Renal cortex interstitium (tissue), 15 donors: Measurements from ENCODE around the gene TMEM126A. TPM values are rescaled to one million over a fixed set of nuclear protein-coding genes. Genes with fewer than 3 reads are reported as not detected.
"Not testable (repeated sequence)": the region's sequence is repeated elsewhere in the genome, so short reads cannot be mapped to it uniquely, and the experiment has no call there.

Experiments
- DNase-seq, 11 donors: peaks; one replicate each; pipeline ENCODE4 v3.0.0-alpha.2; 2013; ENCODE audit warnings: low read depth in 9 of 11, low spot score in 4 of 11; ENCODE audit errors: extremely low read depth in 1 of 11
- long read RNA-seq, 16 experiments: transcript quantifications; one replicate each; lab custom pipeline, GENCODE V29; 2026
- polyA plus RNA-seq, 3 donors: library from polyadenylated mRNA; unstranded; fragments of 120-200 nt; gene quantifications; one replicate each; pipeline ENCODE4 v1.2.1, GENCODE V29; 2013; ENCODE audit not compliant: insufficient read length in 3 of 3

The TMEM126A gene
- 10 to 100 TPM; 31.3 to 39.3 (median 33.3) TPM for polyA plus RNA-seq
- long read RNA-seq, donor 1, transcript TMEM126A-201 (5 exons, 739 nt): major isoform, 10 of 11 reads
- long read RNA-seq, donor 1, partial matches to known transcripts: 0 of 11 reads
- long read RNA-seq, donor 1, other reads (novel, unspliced or antisense): 0 of 11 reads
- long read RNA-seq, donor 2, transcript TMEM126A-201 (5 exons, 739 nt): major isoform, 8 of 9 reads
- long read RNA-seq, donor 2, partial matches to known transcripts: 0 of 9 reads
- long read RNA-seq, donor 2, other reads (novel, unspliced or antisense): 0 of 9 reads
- long read RNA-seq, donor 3, transcript TMEM126A-201 (5 exons, 739 nt): major isoform, 19 of 24 reads
- long read RNA-seq, donor 3, partial matches to known transcripts: 5 of 24 reads
- long read RNA-seq, donor 3, other reads (novel, unspliced or antisense): 0 of 24 reads
- long read RNA-seq, donor 4, transcript TMEM126A-201 (5 exons, 739 nt): major isoform, 8 of 9 reads
- long read RNA-seq, donor 4, partial matches to known transcripts: 0 of 9 reads
- long read RNA-seq, donor 4, other reads (novel, unspliced or antisense): 0 of 9 reads
- long read RNA-seq, donor 5: 0 reads
- long read RNA-seq, donor 6, transcript TMEM126A-201 (5 exons, 739 nt): major isoform, 14 of 81 reads
- long read RNA-seq, donor 6, partial matches to known transcripts: 55 of 81 reads
- long read RNA-seq, donor 6, other reads (novel, unspliced or antisense): 12 of 81 reads
- long read RNA-seq, donor 7, transcript TMEM126A-201 (5 exons, 739 nt): major isoform, 18 of 25 reads
- long read RNA-seq, donor 7, partial matches to known transcripts: 6 of 25 reads
- long read RNA-seq, donor 7, other reads (novel, unspliced or antisense): 0 of 25 reads
- long read RNA-seq, donor 8, transcript TMEM126A-201 (5 exons, 739 nt): major isoform, 23 of 25 reads
- long read RNA-seq, donor 8, partial matches to known transcripts: 0 of 25 reads
- long read RNA-seq, donor 8, other reads (novel, unspliced or antisense): 0 of 25 reads
- long read RNA-seq, donor 9, transcript TMEM126A-201 (5 exons, 739 nt): major isoform, 6 of 13 reads
- long read RNA-seq, donor 9, partial matches to known transcripts: 5 of 13 reads
- long read RNA-seq, donor 9, other reads (novel, unspliced or antisense): 0 of 13 reads
- long read RNA-seq, donor 10, transcript TMEM126A-201 (5 exons, 739 nt): major isoform, 16 of 17 reads
- long read RNA-seq, donor 10, partial matches to known transcripts: 0 of 17 reads
- long read RNA-seq, donor 10, other reads (novel, unspliced or antisense): 0 of 17 reads
- long read RNA-seq, donor 11, transcript TMEM126A-201 (5 exons, 739 nt): major isoform, 6 of 6 reads
- long read RNA-seq, donor 11, partial matches to known transcripts: 0 of 6 reads
- long read RNA-seq, donor 11, other reads (novel, unspliced or antisense): 0 of 6 reads
- long read RNA-seq, donor 12, partial matches to known transcripts: 0 of 4 reads
- long read RNA-seq, donor 12, other reads (novel, unspliced or antisense): 0 of 4 reads
- long read RNA-seq, donor 13: 0 reads
- long read RNA-seq, donor 14, transcript TMEM126A-201 (5 exons, 739 nt): major isoform, 22 of 26 reads
- long read RNA-seq, donor 14, partial matches to known transcripts: 0 of 26 reads
- long read RNA-seq, donor 14, other reads (novel, unspliced or antisense): 0 of 26 reads
- long read RNA-seq, donor 15, transcript TMEM126A-201 (5 exons, 739 nt): major isoform, 6 of 8 reads
- long read RNA-seq, donor 15, partial matches to known transcripts: 0 of 8 reads
- long read RNA-seq, donor 15, other reads (novel, unspliced or antisense): 0 of 8 reads
- long read RNA-seq, donor 16, transcript TMEM126A-201 (5 exons, 739 nt): major isoform, 30 of 47 reads
- long read RNA-seq, donor 16, partial matches to known transcripts: 15 of 47 reads
- long read RNA-seq, donor 16, other reads (novel, unspliced or antisense): 0 of 47 reads

DNA sequence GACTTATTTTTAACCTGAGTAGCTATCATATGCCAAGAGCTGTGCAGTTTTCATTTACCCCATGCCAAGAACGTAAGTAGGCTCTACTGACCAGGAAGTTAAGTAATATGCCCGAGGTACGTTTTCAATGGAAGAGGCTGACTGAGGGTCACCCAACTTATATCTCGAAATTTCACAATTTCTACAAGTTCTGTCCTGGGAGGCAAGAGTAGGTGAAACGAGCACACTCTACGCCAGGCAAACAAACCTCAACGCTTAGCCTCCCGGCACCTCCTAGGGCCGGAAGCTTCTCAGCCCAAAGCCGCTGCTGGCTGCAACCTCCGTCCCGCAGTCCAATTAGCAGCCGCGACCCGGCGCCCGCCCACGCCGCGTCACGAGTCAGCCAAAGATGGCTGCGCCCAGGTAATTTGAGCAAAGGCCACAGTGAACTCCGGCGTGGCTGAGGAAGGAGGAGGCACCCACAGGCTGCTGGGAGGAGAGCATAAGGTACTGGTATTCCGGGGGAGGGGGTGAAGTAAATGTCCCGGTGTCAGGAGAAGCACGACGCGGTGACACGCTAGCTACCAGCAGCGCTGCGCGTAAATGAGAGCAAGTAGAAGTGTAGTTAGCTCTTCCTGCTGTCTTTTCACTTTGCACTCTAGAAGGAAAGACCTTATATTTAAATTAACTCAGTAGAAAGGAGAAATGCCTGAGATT is at the start of gene TMEM126A:
Gene TMEM126A, plus strand, starts transcription at position 364 of the 696 bp plus-strand sequence. CDS start 2,289 bp downstream, outside the sequence.
- DNase-seq: peak in 10 of 11 donors; percentile 70 to 87 (median 80)

DNA sequence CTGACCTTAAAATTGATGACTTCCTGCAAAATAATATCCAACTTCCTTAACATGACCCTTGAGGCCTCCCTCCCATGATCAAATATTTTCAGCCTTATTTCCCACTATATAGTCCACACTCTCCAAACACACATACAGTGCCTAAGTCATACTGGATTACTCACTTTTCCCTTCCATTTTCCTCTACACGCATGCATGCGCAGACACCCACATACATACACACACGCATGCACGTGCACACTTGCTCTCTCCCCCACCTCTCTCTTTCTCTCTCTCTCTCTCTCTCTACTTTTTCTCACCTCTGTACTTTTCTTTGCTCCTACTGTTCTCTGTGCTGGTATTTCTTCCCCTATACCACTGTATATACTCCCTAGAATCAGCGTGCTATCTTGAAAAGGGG is 48.7 kb upstream of the TMEM126A start:
- DNase-seq: peak in 1 of 11 donors; percentile 3

DNA sequence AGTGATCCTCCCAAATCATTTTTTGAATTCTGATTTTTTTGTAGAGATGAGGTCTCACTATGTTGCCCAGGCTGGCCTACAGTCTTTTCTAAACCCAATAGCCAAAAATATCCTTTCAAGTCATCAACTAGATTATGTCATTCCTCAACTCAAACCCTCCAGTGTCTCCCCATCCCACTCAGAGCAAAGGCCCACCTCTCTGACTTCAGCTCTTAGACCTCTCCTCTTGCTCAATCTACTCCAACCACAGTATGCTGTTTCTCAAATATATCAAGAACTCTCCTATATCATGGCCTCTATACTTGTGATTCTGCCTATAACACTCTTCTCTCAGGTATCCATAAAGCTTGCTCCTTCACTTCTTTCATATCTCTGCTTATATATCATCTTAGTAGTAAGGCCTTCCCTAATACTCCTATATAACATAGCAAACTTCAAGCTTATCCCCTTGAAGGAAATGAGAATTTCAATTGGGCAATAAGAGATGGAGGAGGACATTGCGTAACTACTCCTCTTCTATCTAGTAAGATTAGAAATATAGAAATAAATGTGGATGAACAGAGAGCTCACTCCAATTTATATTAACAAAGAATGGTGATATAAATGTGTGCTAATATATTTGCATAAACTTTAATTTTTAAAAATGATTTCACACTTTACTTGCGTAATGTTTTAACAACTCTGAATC is 45.1 kb upstream of the TMEM126A start:
- no peak for DNase-seq

DNA sequence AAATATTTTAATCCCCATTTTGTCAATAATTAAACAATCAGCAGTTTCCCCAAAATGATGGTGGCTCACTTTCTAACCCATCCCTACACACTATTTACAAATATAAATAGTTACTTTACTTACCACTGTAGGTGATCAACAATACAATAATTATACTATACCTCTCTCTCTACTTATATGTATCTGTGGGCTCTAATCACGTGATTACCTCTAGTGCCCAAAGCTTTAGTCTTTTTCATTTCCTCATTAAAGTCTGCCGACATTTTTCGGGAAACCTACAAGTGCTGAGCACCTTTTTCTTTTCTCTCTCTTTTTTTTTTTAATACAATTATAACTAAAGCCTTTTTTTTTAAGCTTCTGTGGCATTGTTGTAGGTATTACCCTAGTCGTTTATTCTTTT is 44.5 kb upstream of the TMEM126A start:
- DNase-seq: no peak

DNA sequence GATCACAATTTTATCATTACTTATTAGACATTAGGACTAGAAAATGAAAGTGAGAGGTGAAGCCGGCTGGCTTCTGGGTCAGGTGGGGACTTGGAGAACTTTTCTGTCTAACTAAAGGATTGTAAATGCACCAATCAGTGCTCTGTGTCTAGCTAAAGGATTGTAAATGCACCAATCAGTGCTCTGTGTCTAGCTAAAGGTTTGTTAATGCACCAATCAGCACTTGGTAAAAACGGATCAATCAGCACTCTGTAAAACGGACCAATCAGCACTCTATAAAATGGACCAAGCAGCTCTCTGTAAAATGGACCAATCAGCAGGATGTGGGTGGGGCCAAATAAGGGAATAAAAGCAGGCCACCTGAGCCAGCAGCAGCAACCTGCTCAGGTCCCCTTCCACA is 41.5 kb upstream of the TMEM126A start:
- DNase-seq: not testable (repeated sequence)

DNA sequence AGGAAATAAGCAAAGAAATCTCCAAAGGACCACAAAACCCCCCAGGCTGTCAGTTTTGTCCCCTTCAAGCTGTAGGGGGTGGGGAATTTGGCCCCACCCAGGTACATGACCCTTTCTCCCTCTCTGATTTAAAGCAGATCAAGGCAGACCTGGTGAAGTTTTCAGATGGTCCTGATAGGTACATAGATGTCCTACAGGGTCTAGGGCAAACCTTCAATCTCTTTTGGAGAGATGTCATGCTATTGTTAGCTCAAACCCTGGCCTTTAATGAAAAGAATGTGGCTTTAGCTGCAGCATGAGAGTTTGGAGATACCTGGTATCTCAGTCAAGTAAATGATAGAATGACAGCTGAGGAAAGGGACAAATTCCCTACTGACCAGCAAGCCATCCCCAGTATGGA is 39.1 kb upstream of the TMEM126A start:
- DNase-seq: not testable (repeated sequence)

DNA sequence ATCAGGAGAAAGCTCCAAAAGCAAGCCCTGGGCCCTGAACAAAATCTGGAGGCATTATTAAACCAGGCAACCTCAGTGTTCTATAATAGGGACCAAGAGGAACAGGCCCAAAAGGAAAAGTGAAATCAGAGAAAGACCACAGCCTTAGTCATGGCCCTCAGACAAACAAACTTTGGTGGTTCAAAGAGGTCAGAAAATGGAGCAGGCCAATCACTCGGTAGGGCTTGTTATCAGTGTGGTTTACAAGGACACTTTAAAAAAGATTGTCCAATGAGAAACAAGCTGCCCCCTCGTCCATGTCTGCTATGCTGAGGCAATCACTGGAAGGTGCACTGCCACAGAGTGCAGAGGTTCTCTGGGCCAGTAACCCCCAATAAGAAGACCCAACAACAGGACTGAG is 38.5 kb upstream of the TMEM126A start:
- not testable (repeated sequence) for DNase-seq

DNA sequence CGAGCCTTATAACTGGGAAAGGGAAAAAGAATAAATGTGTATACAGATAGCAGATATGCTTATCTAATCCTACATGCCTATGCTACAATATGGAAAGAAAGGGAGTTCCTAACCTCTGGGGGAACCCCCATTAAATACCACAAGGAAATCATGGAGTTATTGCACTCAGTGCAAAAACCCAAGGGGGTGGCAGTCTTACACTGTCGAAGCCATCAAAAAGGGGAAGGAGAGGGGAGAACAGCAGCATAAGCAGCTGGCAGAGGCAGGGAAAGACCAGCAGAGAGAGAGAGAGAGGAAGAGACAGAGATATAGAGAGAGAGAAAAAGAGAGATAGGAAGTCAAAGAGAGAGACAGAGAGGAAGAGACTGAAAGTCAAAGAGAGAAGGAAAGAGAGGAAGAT is 36.1 kb upstream of the TMEM126A start:
- DNase-seq: not testable (repeated sequence)

DNA sequence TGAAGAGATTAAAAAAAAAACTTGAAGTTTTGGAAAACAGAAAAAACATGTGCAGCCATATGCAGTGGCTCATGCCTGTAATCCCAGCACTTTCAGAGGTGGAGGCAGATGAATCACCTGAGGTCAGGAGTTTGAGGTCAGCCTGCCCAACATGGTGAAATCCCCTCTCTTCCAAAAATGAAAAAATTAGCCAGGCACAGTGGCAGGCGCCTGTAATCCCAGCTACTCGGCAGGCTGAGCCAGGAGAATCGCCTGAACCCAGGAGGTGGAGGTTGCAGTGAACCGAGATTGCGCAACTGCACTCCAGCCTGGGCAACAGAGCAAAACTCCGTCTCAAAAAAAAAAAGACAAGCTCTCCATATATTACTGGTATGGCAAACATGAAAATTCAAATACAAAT is 28.3 kb upstream of the TMEM126A start:
- no peak for DNase-seq

DNA sequence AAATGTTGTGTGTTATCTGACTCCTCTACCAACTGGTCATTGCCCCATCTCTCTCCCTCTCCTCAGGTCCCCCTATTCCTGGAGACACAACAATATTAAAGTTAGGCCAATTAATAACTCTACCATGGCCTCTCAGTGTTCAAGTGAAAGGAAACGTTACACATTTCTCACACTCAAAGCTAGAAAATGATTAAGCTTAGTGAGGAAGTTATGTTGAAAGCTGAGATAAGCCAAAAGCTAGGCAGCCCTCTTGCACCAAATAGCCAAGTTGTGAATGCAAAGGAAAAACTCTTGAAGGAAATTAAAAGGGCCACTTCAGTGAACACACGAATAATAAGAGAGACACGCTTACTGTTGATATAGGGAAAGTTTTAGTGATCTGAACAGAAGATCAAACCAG is 27.5 kb upstream of the TMEM126A start:
- DNase-seq: no peak

DNA sequence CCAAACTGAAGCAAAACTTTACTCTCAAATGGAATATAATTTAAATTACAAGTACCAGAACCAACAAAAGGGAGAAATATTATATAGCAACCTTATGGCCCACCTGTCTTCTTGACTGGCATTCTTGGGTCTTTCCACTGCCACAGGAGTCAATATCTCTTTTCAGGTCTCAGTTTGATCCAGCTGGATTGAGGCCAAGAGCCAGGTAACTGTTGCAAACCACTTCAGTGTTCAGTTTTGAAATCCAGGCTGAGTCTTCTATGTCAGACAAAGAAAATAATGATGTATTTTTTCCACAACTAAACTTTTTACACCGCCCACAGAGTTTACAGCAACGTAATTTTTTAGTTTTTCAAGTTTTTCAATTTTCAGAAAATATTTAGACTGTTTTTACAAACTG is 21.3 kb upstream of the TMEM126A start:
- no peak for DNase-seq

DNA sequence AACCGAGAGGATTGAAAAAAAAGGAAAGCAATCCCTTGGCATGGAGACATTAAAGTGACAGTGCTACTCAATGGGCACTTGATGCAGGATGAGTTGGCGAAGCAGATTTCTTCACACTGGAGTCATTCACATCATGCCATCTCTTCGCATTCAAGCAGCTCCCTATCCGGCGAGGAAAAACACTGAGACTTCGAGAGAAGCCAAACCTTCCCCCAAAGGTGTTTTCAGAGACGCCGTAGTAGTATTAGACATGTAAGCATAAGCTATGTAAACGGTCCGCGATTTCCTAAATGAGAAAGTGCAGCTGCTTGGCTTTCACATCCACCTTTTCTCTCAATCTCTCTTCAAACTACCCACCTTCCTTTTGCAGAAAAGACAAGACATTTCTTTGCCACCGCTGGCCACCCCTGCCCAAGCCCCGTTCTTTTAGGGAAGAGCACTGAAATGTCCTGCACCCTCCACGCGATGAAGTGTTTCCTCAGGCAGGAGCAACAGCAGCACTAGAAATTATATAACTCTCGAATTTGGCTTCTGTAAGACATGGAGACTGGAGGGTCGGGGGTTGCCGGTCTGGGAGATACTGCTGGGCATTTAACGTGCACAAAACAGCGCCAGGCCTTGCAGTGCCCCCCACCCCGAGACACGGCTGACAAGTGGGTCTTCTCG is 20.3 kb upstream of the TMEM126A start, which contains the start of gene DLG2:
Gene DLG2, minus strand, starts transcription at position 13 of the 666 bp plus-strand sequence.
- peak in 3 of 11 donors; percentile 23 to 47 (median 24) for DNase-seq

DNA sequence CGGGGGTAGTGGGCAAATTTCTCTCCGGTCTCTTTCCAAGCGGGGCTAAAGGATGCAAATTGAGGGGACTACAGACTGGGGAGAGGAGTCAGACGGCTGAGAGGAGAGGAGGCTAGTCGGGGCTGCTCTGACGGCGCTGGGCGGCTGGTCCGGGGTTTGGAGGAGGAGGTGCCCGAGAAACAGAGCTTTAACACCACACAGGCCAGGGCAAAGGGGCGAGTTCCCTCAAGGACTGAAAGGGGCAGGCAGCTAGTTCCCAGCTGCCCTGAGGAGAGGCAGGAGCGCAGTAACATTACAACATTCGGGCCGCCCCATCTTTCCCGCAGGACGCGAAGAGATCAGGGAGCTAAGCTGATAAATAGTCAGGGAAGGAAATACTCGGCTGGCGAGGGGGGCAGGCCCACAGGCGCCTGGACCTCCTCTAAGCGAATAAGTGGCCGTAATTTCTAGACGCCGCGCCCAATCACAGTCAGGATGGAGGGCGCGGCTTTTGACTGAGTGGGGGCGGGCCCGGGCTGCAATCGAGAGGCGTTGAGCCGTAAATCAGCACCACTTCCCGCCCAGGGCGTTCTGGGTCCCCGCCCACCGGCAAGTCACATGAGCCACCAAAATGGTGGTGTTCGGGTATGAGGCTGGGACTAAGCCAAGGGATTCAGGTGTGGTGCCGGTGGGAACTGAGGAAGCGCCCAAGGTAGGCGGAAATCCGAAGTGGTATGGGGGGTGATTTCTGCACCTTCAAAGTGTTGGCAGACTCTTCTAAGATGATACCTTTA is 19.6 kb upstream of the TMEM126A start, which contains the start of gene TMEM126B:
Gene TMEM126B, plus strand, starts transcription at position 596 of the 773 bp plus-strand sequence. Its CDS starts 15 bp downstream, at position 611.
- DNase-seq: peak; percentile 87 to 98 (median 95)

DNA sequence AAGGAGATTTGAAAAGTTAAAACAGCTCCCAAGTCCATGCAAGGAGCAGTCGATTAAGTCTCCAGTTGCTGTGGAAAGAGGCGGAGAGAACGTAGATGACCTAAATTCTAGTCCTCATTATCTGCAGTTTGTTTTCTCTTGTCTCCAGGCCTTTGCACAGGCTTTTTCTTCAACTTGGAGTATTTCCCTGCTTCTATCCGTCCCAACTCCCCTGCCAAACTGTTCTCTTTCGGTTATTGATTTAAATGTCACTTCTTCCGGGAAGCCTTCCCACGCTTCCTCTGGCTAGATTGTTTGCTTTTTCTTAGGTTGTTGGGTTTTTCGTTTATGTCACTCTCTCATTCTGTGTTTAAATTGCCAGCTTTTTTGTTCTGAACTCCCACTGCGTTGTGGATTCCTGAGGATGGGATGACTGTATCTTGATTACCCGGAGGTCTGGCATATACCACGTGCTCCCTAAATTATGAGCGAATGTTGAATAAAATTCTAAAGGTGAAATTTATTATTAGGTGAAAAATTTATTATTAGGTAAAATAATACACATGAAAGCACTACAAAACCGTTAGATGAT is 18.9 kb upstream of the TMEM126A start:
- no peak for DNase-seq

DNA sequence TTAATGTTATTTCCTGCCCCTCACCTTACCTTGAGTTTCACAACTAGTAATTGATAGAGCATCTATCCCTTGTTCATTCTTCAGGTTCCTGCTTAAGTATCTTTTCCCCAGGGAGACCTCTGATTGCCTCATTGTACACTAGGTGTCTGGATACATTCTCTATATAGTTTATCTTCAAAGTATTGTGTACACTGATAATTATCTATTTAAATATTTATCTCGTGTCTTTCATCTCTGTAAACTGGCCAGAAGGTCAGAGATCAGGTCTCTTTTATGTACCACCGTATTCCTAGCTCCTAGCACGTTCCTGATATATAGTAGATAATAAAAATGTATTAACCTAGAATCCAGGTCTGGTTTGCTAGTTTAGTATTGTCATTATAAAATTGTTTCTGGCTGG is 13.0 kb upstream of the TMEM126A start:
- DNase-seq: no peak
